Measurements from ENCODE around the gene WDR86.

- TF ChIP-seq CTCF (IDR thresholded peaks at IDR 0.05) (no peak), POLR2A (IDR thresholded peaks at IDR 0.05; ENCODE audit: low read depth) (no peak), POLR2AphosphoS5 (IDR thresholded peaks at IDR 0.05) (no peak)
Measured at GRCh38 chr7:151399305-151399601, 10.6 kb downstream of the WDR86 start.

Measured in esophagus muscularis mucosa (tissue), 3 donors.